Nephron (organoid): Measurements from ENCODE around the gene CLECL1.
A peak's percentile ranks its signal among the peaks of the same experiment; 100 is the strongest.
"Not testable (repeated sequence)": the region's sequence is repeated elsewhere in the genome, so short reads cannot be mapped to it uniquely, and the experiment has no call there.

Experiments
- H3K27ac Mint-ChIP-seq, 3 experiments: 2 replicates each; pipeline ENCODE4 v1.8.0; 2020; ENCODE audit warnings: mixed read lengths in 3 of 3, mild to moderate bottlenecking in 2 of 3, moderate library complexity in 1 of 3
- H3K27me3 Mint-ChIP-seq: 2 replicates; pipeline ENCODE4 v1.8.0; 2021; ENCODE audit warnings: low read depth, mild to moderate bottlenecking, moderate library complexity, mixed read lengths
- H3K36me3 Mint-ChIP-seq: 2 replicates; pipeline ENCODE4 v1.8.0; 2020; ENCODE audit warnings: low read depth, mixed read lengths
- H3K4me1 Mint-ChIP-seq: 2 replicates; pipeline ENCODE4 v1.8.0; 2020; ENCODE audit warnings: mixed read lengths
- H3K4me3 Mint-ChIP-seq, 3 experiments: 2 replicates each; pipeline ENCODE4 v1.8.0; 2020; ENCODE audit warnings: mild to moderate bottlenecking in 3 of 3, mixed read lengths in 3 of 3, moderate library complexity in 2 of 3
- H3K9me3 Mint-ChIP-seq: 2 replicates; pipeline ENCODE4 v1.8.0; 2020; ENCODE audit warnings: mixed read lengths
- CTCF ChIP-seq, 3 experiments: fragments of 200-600 bp; sonication (generic); IDR thresholded peaks; one replicate each; pipeline ENCODE4 v1.5.0; 2021; ENCODE audit warnings: antibody characterized with exemption in 3 of 3; ENCODE audit not compliant: unreplicated experiment in 3 of 3

CLECL1 gene

GRCh38 chr12:9707864-9708808, 24.8 kb downstream of the CLECL1 start:
- no peaks in the 10 kb centered on the region for H3K27me3 Mint-ChIP-seq
- peaks cover 15% of the 10 kb centered on the region for H3K9me3 Mint-ChIP-seq
- no peaks in the 10 kb centered on the region for H3K4me1 Mint-ChIP-seq
- TF ChIP-seq CTCF (IDR thresholded peaks at IDR 0.05; ENCODE audit: unreplicated experiment in 3 of 3): peak; percentile 49 to 79 (median 55)
- H3K4me3 Mint-ChIP-seq: no peak overlapping the region
- no peak overlapping the region for H3K27ac Mint-ChIP-seq
- no peaks in the 10 kb centered on the region for H3K36me3 Mint-ChIP-seq

GRCh38 chr12:9707356-9707755, 25.5 kb downstream of the CLECL1 start:
- Mint-ChIP-seq H3K4me1 (no peaks in the 10 kb centered on the region), H3K36me3 (no peaks in the 10 kb centered on the region), H3K9me3 (peaks cover 15% of the 10 kb centered on the region), H3K27me3 (no peaks in the 10 kb centered on the region), H3K4me3 (no peak overlapping the region), H3K27ac (no peak overlapping the region)
- no peak for TF ChIP-seq CTCF (IDR thresholded peaks at IDR 0.05; ENCODE audit: unreplicated experiment in 3 of 3)

- H3K4me1 Mint-ChIP-seq: no peaks in the 10 kb centered on the region
- H3K36me3 Mint-ChIP-seq: no peaks in the 10 kb centered on the region
- H3K9me3 Mint-ChIP-seq: peaks cover 15% of the 10 kb centered on the region
- no peak overlapping the region for H3K4me3 Mint-ChIP-seq
- TF ChIP-seq CTCF (IDR thresholded peaks at IDR 0.05; ENCODE audit: unreplicated experiment in 3 of 3): no peak
- H3K27me3 Mint-ChIP-seq: no peaks in the 10 kb centered on the region
- no peak overlapping the region for H3K27ac Mint-ChIP-seq
Observed at GRCh38 chr12:9706086-9706685, 26.7 kb downstream of the CLECL1 start.

GRCh38 chr12:9704561-9704960, 28.3 kb downstream of the CLECL1 start:
- not testable (repeated sequence) for H3K27me3 Mint-ChIP-seq, H3K36me3 Mint-ChIP-seq, H3K4me3 Mint-ChIP-seq, H3K27ac Mint-ChIP-seq, H3K4me1 Mint-ChIP-seq
- H3K9me3 Mint-ChIP-seq: peaks cover 15% of the 10 kb centered on the region

- Mint-ChIP-seq H3K27me3 (no peaks in the 10 kb centered on the region), H3K27ac (no peak overlapping the region), H3K4me3 (no peak overlapping the region), H3K9me3 (peaks cover 15% of the 10 kb centered on the region), H3K4me1 (no peaks in the 10 kb centered on the region), H3K36me3 (peaks cover 5% of the 10 kb centered on the region)
- TF ChIP-seq CTCF (IDR thresholded peaks at IDR 0.05; ENCODE audit: unreplicated experiment in 3 of 3): no peak
Observed at GRCh38 chr12:9702255-9702654, 30.6 kb downstream of the CLECL1 start.

GRCh38 chr12:9701380-9702154, 31.3 kb downstream of the CLECL1 start:
- Mint-ChIP-seq H3K9me3 (peaks cover 20% of the 10 kb centered on the region), H3K4me1 (no peaks in the 10 kb centered on the region), H3K4me3 (no peak overlapping the region), H3K27ac (no peak overlapping the region), H3K27me3 (no peaks in the 10 kb centered on the region), H3K36me3 (peaks cover 12% of the 10 kb centered on the region)
- no peak for TF ChIP-seq CTCF (IDR thresholded peaks at IDR 0.05; ENCODE audit: unreplicated experiment in 3 of 3)
